Vagina (tissue), 2 donors: Measurements from ENCODE around the gene BTK. TPM values are rescaled to one million over a fixed set of nuclear protein-coding genes. Genes with fewer than 3 reads are reported as not detected.

Experiments used
- DNase-seq, 2 donors: peaks; one replicate each; pipeline ENCODE4 v3.0.0-alpha.2; 2017; ENCODE audit errors: extremely low spot score in 2 of 2
- H3K27ac ChIP-seq: fragments of 200-600 bp; sonication (generic); one replicate; pipeline ENCODE4 v1.5.1; 2019
- H3K27me3 ChIP-seq: fragments of 200-600 bp; sonication (generic); one replicate; pipeline ENCODE4 v1.5.1; 2019
- H3K36me3 ChIP-seq, 2 donors: fragments of 200-600 bp; sonication (generic); one replicate each; pipeline ENCODE4 v1.5.1; 2017 to 2019
- H3K4me1 ChIP-seq: fragments of 200-600 bp; sonication (generic); one replicate; pipeline ENCODE4 v1.5.1; 2019
- H3K4me3 ChIP-seq, 2 donors: fragments of 200-600 bp; sonication (generic); 1 replicate in 1 of 2; 2 replicates in 1 of 2; pipeline ENCODE4 v1.5.1; 2016 to 2019
- H3K9me3 ChIP-seq: fragments of 200-600 bp; sonication (generic); one replicate; pipeline ENCODE4 v1.5.1; 2019
- POLR2A ChIP-seq, 2 donors: fragments of 450-650 bp; IDR thresholded peaks; one replicate each; pipeline ENCODE4 v1.6.1; 2017; ENCODE audit warnings: antibody characterized with exemption in 2 of 2, mild to moderate bottlenecking in 2 of 2, moderate library complexity in 2 of 2
- POLR2AphosphoS5 ChIP-seq, 2 donors: sonication (generic); formaldehyde crosslinking; IDR thresholded peaks; one replicate each; pipeline ENCODE4 v1.9.0; 2017; ENCODE audit warnings: antibody characterized with exemption in 2 of 2, mild to moderate bottlenecking in 2 of 2, low read depth in 1 of 2; ENCODE audit not compliant: insufficient read depth in 1 of 2
- intact Hi-C: fragments of 100-400 bp; cut with DNase I; formaldehyde crosslinking; loops from one replicate; pipeline ENCODE4 v1.15.1; 2023
- total RNA-seq: library from RNA; depleted of rRNA; stranded (reverse); fragments of >200 nt; gene quantifications from one replicate; pipeline ENCODE4 v1.2.3, GENCODE V29; 2016
- TF ChIP-seq, protein P1 (sequence below), 3 experiments: fragments of 450-650 bp in 2 of 3; fragments of 200-600 bp in 1 of 3; sonication (generic) in 1 of 3; IDR thresholded peaks; one replicate each; pipeline ENCODE4 v1.5.1; 2017 to 2019; ENCODE audit warnings: antibody characterized with exemption in 3 of 3, mild to moderate bottlenecking in 2 of 3, moderate library complexity in 2 of 3

Gene BTK
- total RNA-seq, 1 donor from 2014 or later = 4.4 TPM

DNA sequence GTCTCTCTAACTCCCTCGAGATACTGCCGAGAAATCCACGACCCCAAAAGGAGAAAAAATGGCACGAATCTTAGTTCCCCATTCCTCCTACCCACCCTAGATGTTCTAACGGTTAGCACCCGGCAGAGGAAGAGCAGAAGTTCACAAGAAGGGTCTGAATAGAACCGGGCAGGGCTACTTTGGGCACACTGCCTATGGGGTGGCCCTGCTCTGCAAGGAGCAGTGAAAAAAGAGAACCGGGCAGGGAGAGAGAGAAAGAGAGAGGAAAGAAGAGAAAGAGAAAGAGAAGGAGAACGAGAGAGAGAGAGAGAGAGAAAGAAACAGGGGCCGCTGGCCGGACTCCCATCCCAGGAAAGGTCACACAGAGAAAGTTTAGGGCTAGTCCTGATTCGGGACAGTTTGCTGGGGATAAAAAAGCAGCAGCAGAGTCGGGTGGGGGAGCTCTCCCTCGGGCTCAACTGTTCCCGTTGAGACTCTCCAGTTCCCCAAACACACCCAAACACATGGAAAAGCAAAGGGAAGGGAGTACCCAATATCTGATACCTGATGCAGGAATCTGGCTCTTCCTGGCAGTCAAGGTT is 21.3 kb upstream of the BTK start:
- peak overlapping the region; percentile 91 for H3K27ac ChIP-seq
- no peaks in the 10 kb centered on the region for H3K36me3 ChIP-seq
- TF ChIP-seq, protein P1, sequence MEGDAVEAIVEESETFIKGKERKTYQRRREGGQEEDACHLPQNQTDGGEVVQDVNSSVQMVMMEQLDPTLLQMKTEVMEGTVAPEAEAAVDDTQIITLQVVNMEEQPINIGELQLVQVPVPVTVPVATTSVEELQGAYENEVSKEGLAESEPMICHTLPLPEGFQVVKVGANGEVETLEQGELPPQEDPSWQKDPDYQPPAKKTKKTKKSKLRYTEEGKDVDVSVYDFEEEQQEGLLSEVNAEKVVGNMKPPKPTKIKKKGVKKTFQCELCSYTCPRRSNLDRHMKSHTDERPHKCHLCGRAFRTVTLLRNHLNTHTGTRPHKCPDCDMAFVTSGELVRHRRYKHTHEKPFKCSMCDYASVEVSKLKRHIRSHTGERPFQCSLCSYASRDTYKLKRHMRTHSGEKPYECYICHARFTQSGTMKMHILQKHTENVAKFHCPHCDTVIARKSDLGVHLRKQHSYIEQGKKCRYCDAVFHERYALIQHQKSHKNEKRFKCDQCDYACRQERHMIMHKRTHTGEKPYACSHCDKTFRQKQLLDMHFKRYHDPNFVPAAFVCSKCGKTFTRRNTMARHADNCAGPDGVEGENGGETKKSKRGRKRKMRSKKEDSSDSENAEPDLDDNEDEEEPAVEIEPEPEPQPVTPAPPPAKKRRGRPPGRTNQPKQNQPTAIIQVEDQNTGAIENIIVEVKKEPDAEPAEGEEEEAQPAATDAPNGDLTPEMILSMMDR (IDR thresholded peaks at IDR 0.05) = no peak
- TF ChIP-seq POLR2AphosphoS5 (IDR thresholded peaks at IDR 0.05; ENCODE audit: insufficient read depth in 1 of 2, low read depth in 1 of 2) (no peak), POLR2A (IDR thresholded peaks at IDR 0.05) (no peak)
- no peak for DNase-seq
- peak overlapping the region; percentile 54 to 58 for H3K4me3 ChIP-seq
- peaks cover 16% of the 10 kb centered on the region for H3K4me1 ChIP-seq
- intact Hi-C loops = no loop called here
- no peaks in the 10 kb centered on the region for H3K9me3 ChIP-seq
- no peaks in the 10 kb centered on the region for H3K27me3 ChIP-seq

DNA sequence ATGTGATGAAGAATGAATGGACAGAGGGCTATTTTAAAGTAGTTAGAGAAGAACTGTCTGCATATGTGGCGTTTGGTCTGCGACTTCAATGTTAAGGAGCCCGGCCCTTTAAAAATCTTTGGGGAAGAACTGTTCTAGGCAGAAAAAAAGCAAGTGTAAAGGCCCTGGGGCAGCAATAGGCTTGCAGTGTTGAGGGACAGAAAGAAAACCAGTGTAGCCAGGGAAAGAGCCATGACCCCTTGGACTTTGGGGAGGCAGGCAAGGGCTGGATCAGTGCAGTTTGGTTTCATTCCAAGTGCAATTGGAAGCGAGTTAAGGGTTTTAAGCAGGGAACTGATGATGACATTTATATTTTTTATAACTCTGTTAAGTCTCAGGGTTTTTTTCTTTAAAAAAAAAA is 13.8 kb upstream of the BTK start:
- Histone ChIP-seq H3K4me3 (no peak overlapping the region), H3K4me1 (no peaks in the 10 kb centered on the region), H3K9me3 (no peaks in the 10 kb centered on the region), H3K27me3 (no peaks in the 10 kb centered on the region), H3K27ac (no peak overlapping the region), H3K36me3 (no peaks in the 10 kb centered on the region)
- intact Hi-C loops = no loop called here
- no peak for DNase-seq
- TF ChIP-seq POLR2AphosphoS5 (IDR thresholded peaks at IDR 0.05; ENCODE audit: insufficient read depth in 1 of 2, low read depth in 1 of 2) = no peak
- no peak for TF ChIP-seq POLR2A (IDR thresholded peaks at IDR 0.05)
- TF ChIP-seq, protein P1 (IDR thresholded peaks at IDR 0.05) = no peak

DNA sequence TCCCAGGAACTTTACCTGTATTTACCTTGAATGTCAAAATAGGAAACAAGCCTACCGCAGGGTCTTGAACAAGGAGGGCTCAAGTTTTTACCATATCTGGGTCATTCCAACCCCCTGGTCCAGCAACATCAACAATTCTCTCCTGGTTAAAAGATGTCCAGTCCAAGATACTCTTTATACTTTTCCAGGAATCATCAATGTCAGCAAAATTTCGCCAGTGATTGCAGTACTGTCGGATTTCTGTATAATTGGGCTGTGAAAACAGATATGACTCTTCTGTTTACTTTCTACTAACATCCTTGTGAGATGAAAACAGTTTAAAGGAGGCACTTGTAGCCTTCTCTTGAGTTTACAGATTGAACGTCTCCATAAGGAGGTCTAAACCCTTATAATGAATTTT is 12.7 kb upstream of the BTK start:
- Histone ChIP-seq H3K36me3 (no peaks in the 10 kb centered on the region), H3K27ac (no peak overlapping the region), H3K9me3 (no peaks in the 10 kb centered on the region), H3K4me1 (peaks cover 3% of the 10 kb centered on the region), H3K27me3 (no peaks in the 10 kb centered on the region), H3K4me3 (no peak overlapping the region)
- intact Hi-C loops = no loop called here
- TF ChIP-seq POLR2A (IDR thresholded peaks at IDR 0.05) (no peak), POLR2AphosphoS5 (IDR thresholded peaks at IDR 0.05; ENCODE audit: insufficient read depth in 1 of 2, low read depth in 1 of 2) (no peak)
- DNase-seq = no peak

DNA sequence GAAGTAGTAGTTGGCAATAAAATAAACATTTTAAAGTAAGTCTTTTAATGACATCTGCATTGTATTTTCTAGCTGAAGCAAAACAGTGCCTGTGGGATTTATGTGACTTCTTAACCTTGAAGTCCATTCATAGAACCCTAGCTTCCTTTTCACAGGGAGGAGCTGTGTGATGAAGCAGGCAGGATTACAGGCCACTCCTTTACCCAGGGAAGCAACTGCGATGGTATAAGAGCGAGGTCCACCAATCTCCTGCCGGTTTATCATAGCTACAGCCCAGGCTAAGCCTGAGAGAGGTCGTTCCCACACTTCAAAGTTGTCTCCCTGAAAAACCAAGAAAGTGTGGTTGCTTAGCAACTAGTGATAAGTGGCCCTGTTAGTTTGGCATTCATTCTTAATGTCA is 11.8 kb upstream of the BTK start:
- intact Hi-C loops = no loop called here
- TF ChIP-seq POLR2A (IDR thresholded peaks at IDR 0.05) (no peak), POLR2AphosphoS5 (IDR thresholded peaks at IDR 0.05; ENCODE audit: insufficient read depth in 1 of 2, low read depth in 1 of 2) (no peak)
- TF ChIP-seq, protein P1 (IDR thresholded peaks at IDR 0.05) = no peak
- no peak overlapping the region for H3K27ac ChIP-seq
- no peaks in the 10 kb centered on the region for H3K9me3 ChIP-seq
- no peaks in the 10 kb centered on the region for H3K36me3 ChIP-seq
- no peak overlapping the region for H3K4me3 ChIP-seq
- no peaks in the 10 kb centered on the region for H3K27me3 ChIP-seq
- H3K4me1 ChIP-seq = peaks cover 4% of the 10 kb centered on the region
- DNase-seq = no peak

DNA sequence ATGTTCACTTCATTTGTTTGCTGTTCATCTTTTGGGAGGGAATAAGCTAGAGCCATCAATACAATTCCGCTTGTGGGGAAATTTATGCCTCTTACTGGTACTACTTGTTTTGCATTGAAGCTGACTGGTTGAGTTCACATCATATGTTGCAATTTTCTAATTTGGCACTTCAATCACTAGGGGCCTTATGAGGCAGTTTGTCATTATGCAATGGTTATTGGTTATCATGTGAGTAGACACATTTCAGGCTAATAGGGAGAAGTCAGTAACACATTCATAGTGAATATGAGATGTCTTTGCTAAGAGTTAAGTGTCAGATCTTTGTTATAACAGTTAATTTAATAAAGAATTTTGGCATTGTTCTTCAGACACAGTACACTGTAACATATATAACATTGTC is 9.8 kb upstream of the BTK start:
- intact Hi-C loops = no loop called here
- Histone ChIP-seq H3K36me3 (no peaks in the 10 kb centered on the region), H3K4me3 (no peak overlapping the region), H3K27me3 (no peaks in the 10 kb centered on the region), H3K4me1 (peaks cover 4% of the 10 kb centered on the region), H3K27ac (no peak overlapping the region), H3K9me3 (no peaks in the 10 kb centered on the region)
- TF ChIP-seq POLR2A (IDR thresholded peaks at IDR 0.05) = no peak
- TF ChIP-seq, protein P1 (IDR thresholded peaks at IDR 0.05) = no peak
- TF ChIP-seq POLR2AphosphoS5 (IDR thresholded peaks at IDR 0.05; ENCODE audit: insufficient read depth in 1 of 2, low read depth in 1 of 2) = no peak
- DNase-seq = no peak
